Endothelial cell of umbilical vein (primary cell): ENCODE measurements around the gene ADGRL3. TPM values are rescaled to one million over a fixed set of nuclear protein-coding genes. Genes with fewer than 3 reads are reported as not detected.

Source experiments
- BruUV-seq: library from RNA; stranded (reverse); fragments of 400-500 nt; replicated peaks from 2 replicates; lab custom pipeline; 2021; lab: Mats Ljungman, UMichigan
- CTCF ChIA-PET: fragments of 300-600, 350-600 bp; sonication (Branson Sonifier 250); formaldehyde crosslinking; loops from one replicate; lab custom pipeline; 2021; ENCODE audit warnings: antibody characterized with exemption, inconsistent platforms; lab: Charles Lee
- POLR2A ChIA-PET: fragments of 300-600, 350-600 bp; sonication (Branson Sonifier 250); formaldehyde crosslinking; loops from one replicate; lab custom pipeline; 2021; ENCODE audit warnings: antibody characterized with exemption, inconsistent platforms; lab: Charles Lee
- DNase-seq: peaks from one replicate; pipeline ENCODE4 v3.0.0-alpha.2; 2011; ENCODE audit warnings: low read depth, low spot score
- FAIRE-seq: peaks from 2 replicates; lab custom pipeline; 2011; peaks lifted over from hg19 to GRCh38; lab: Jason Lieb, UNC
- H2AFZ ChIP-seq: 2 replicates; pipeline ENCODE4 v1.6.0; 2012; ENCODE audit warnings: low read depth, low read length, control low read depth, inconsistent platforms
- H3K27ac ChIP-seq: 2 replicates; pipeline ENCODE4 v1.5.1; 2011; ENCODE audit warnings: low read depth, mild to moderate bottlenecking, control low read depth, low read length, moderate library complexity; ENCODE audit not compliant: insufficient read depth
- H3K27me3 ChIP-seq, 2 experiments: 2 replicates each; pipeline versions ENCODE4 v1.6.0 to v1.6.1; 2011; ENCODE audit warnings: low read length in 2 of 2, mixed read lengths in 1 of 2; ENCODE audit not compliant: control insufficient read depth in 2 of 2, insufficient read depth in 2 of 2
- H3K36me3 ChIP-seq, 2 experiments: 2 replicates in 1 of 2; 3 replicates in 1 of 2; pipeline ENCODE4 v1.5.1; 2011; ENCODE audit warnings: low read length in 2 of 2, mild to moderate bottlenecking in 1 of 2, moderate library complexity in 1 of 2; ENCODE audit not compliant: control insufficient read depth in 2 of 2, insufficient read depth in 2 of 2; ENCODE audit errors: extremely low read depth in 1 of 2
- H3K4me1 ChIP-seq: 3 replicates; pipeline ENCODE4 v1.5.1; 2011; ENCODE audit warnings: mild to moderate bottlenecking, low read length; ENCODE audit not compliant: control insufficient read depth, insufficient read depth; ENCODE audit errors: extremely low read depth
- H3K4me2 ChIP-seq: 2 replicates; pipeline ENCODE4 v1.6.1; 2011; ENCODE audit warnings: low read length, control low read depth, mixed read lengths; ENCODE audit not compliant: insufficient read depth
- H3K4me3 ChIP-seq, 3 experiments: fragments of 200-600 bp in 1 of 3; sonication (generic), shearing (Covaris generic) in 1 of 3; replicated peaks in 1 of 3; 2 replicates each; pipeline ENCODE4 v1.5.1; 2011 to 2016; ENCODE audit warnings: control low read depth in 3 of 3, low read length in 3 of 3, mild to moderate bottlenecking in 2 of 3, inconsistent platforms in 1 of 3, low read depth in 1 of 3, moderate library complexity in 1 of 3; ENCODE audit not compliant: insufficient read depth in 1 of 3
- H3K79me2 ChIP-seq: 2 replicates; pipeline ENCODE4 v1.6.0; 2012; ENCODE audit warnings: low read length, inconsistent platforms; ENCODE audit not compliant: control insufficient read depth, insufficient read depth
- H3K9ac ChIP-seq: replicated peaks from 2 replicates; pipeline ENCODE3; 2011; ENCODE audit warnings: low read length, control low read depth; ENCODE audit not compliant: insufficient read depth; ENCODE audit errors: extremely low read depth
- H3K9me1 ChIP-seq: replicated peaks from 3 replicates; pipeline ENCODE4 v1.6.0; 2011; ENCODE audit warnings: mild to moderate bottlenecking, low read length; ENCODE audit not compliant: control insufficient read depth, insufficient read depth; ENCODE audit errors: extremely low read depth
- H3K9me3 ChIP-seq: replicated peaks from 2 replicates; pipeline ENCODE4 v1.5.1; 2012; ENCODE audit warnings: low read length, inconsistent platforms; ENCODE audit not compliant: control insufficient read depth, insufficient read depth
- H4K20me1 ChIP-seq: replicated peaks from 2 replicates; pipeline ENCODE3; 2011; ENCODE audit warnings: mild to moderate bottlenecking, low read length; ENCODE audit not compliant: control insufficient read depth, insufficient read depth; ENCODE audit errors: extremely low read depth
- EZH2 ChIP-seq: IDR thresholded peaks from 2 replicates; pipeline ENCODE4 v1.6.1; 2012; ENCODE audit warnings: borderline replicate concordance, low read depth, mild to moderate bottlenecking, moderate library complexity, low read length, inconsistent platforms; ENCODE audit not compliant: severe bottlenecking
- FOS ChIP-seq: IDR thresholded peaks from 2 replicates; pipeline ENCODE4 v1.6.1; 2011; ENCODE audit warnings: mild to moderate bottlenecking, low read length, moderate library complexity, borderline replicate concordance; ENCODE audit not compliant: insufficient read depth
- GATA2 ChIP-seq: IDR thresholded peaks from 2 replicates; pipeline ENCODE4 v1.7.0; 2011; ENCODE audit warnings: low read depth, mild to moderate bottlenecking, moderate library complexity, mixed read lengths, low read length; ENCODE audit not compliant: insufficient read length, insufficient read depth
- JUN ChIP-seq: IDR thresholded peaks from 2 replicates; pipeline ENCODE4 v1.6.1; 2011; ENCODE audit warnings: borderline replicate concordance, low read depth; ENCODE audit not compliant: insufficient read length, insufficient read depth
- MYC ChIP-seq: IDR thresholded peaks from one replicate; pipeline ENCODE4 v1.6.1; 2011; ENCODE audit warnings: mild to moderate bottlenecking, low read depth, low read length
- POLR2A ChIP-seq: IDR thresholded peaks from 2 replicates; pipeline ENCODE4 v1.6.1; 2012; ENCODE audit warnings: low read depth, mild to moderate bottlenecking, control low read depth, low read length
- POLR2AphosphoS5 ChIP-seq: IDR thresholded peaks from 2 replicates; pipeline ENCODE4 v1.6.1; 2012; ENCODE audit warnings: low read depth, mild to moderate bottlenecking, control low read depth, low read length, moderate library complexity; ENCODE audit not compliant: insufficient read depth
- dilution Hi-C: fragments of 300-500 bp; cut with MboI; formaldehyde crosslinking; loops from one replicate; pipeline ENCODE4 v1.15.0; 2019; ENCODE audit warnings: low sequenced_read_pairs; ENCODE audit not compliant: extremely low pct_ligation_motif_present
- intact Hi-C: fragments of 100-400 bp; cut with micrococcal nuclease; formaldehyde crosslinking; loops from one replicate; pipeline ENCODE4 v1.10.0; 2022
- polyA plus RNA-seq, 4 experiments: library from polyadenylated mRNA; depleted of rRNA in 3 of 4; stranded (reverse) in 3 of 4; unstranded in 1 of 4; fragments of >200 nt; gene quantifications; 2 replicates each; pipeline versions ENCODE4 v1.2.1 to v1.2.3, GENCODE V29; 2011 to 2012; ENCODE audit warnings: missing spikeins in 1 of 4
- total RNA-seq: library from RNA; stranded (reverse); gene quantifications from 2 replicates; pipeline ENCODE4 v1.2.3, GENCODE V29; 2021
- TF ChIP-seq, protein P1 (sequence below), 2 donors: IDR thresholded peaks; 1 replicate in 1 of 2; 2 replicates in 1 of 2; pipeline ENCODE4 v1.5.1; 2011; ENCODE audit warnings: low read length in 2 of 2, mild to moderate bottlenecking in 2 of 2, moderate library complexity in 2 of 2, control low read depth in 1 of 2, inconsistent platforms in 1 of 2, low read depth in 1 of 2; ENCODE audit not compliant: insufficient read depth in 1 of 2; ENCODE audit errors: extremely low read depth in 1 of 2
- TF ChIP-seq, protein P2 (sequence below): IDR thresholded peaks from 2 replicates; pipeline ENCODE4 v1.6.1; 2011; ENCODE audit not compliant: insufficient read depth, insufficient read length

ADGRL3 gene
- total and polyA plus RNA-seq, 2 donors (not counting 3 experiments of a cell fraction or from before 2014, with no cell fraction given), result not detected

DNA sequence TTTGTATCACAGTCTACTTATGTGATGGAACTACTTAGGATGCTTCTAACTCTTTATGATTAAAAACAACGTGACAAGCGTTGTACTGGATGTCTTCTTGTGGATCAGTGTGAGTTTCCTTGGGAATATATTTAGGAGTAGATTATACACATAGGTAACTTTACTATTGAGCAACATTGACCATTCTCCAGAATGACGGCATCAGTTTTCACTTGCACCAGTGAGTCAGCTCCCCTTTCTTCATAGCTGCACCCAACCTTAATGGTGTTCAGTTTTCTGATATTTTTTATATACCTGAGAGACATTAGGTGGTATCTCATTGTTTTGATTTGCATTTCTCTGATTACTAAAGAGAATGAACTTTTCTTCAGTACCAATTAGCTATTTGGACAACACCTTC is 343.9 kb downstream of the ADGRL3 start:
- BruUV-seq, result no TSS peak
- Histone ChIP-seq H3K4me1 (no peaks in the 10 kb centered on the region), H4K20me1 (no peaks in the 10 kb centered on the region), H3K27ac (no peak overlapping the region), H3K9ac (no peak overlapping the region), H3K36me3 (no peaks in the 10 kb centered on the region), H3K9me1 (no peaks in the 10 kb centered on the region), H3K27me3 (no peaks in the 10 kb centered on the region), H3K79me2 (no peaks in the 10 kb centered on the region), H2AFZ (no peak overlapping the region), H3K9me3 (no peaks in the 10 kb centered on the region), H3K4me2 (no peak overlapping the region), H3K4me3 (no peak overlapping the region)
- dilution Hi-C loops (no loop called here), intact Hi-C loops (no loop called here)
- POLR2A ChIA-PET, result no interaction called here
- TF ChIP-seq MYC, result no peak
- TF ChIP-seq FOS, result no peak
- no peak for TF ChIP-seq POLR2A
- TF ChIP-seq POLR2AphosphoS5, result no peak
- TF ChIP-seq, protein P1, sequence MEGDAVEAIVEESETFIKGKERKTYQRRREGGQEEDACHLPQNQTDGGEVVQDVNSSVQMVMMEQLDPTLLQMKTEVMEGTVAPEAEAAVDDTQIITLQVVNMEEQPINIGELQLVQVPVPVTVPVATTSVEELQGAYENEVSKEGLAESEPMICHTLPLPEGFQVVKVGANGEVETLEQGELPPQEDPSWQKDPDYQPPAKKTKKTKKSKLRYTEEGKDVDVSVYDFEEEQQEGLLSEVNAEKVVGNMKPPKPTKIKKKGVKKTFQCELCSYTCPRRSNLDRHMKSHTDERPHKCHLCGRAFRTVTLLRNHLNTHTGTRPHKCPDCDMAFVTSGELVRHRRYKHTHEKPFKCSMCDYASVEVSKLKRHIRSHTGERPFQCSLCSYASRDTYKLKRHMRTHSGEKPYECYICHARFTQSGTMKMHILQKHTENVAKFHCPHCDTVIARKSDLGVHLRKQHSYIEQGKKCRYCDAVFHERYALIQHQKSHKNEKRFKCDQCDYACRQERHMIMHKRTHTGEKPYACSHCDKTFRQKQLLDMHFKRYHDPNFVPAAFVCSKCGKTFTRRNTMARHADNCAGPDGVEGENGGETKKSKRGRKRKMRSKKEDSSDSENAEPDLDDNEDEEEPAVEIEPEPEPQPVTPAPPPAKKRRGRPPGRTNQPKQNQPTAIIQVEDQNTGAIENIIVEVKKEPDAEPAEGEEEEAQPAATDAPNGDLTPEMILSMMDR (IDR thresholded peaks at IDR 0.05; ENCODE audit: extremely low read depth in 1 of 2, insufficient read depth in 1 of 2, low read depth in 1 of 2, low read length in 2 of 2), result no peak
- TF ChIP-seq EZH2, result no peak
- TF ChIP-seq GATA2, result no peak
- no peak for TF ChIP-seq JUN
- TF ChIP-seq, protein P2, sequence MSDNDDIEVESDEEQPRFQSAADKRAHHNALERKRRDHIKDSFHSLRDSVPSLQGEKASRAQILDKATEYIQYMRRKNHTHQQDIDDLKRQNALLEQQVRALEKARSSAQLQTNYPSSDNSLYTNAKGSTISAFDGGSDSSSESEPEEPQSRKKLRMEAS, result no peak
- DNase-seq (no peak), FAIRE-seq (no peak)
- CTCF ChIA-PET, result no interaction called here
